K562 (cell line): ENCODE data around the gene TMC4. TPM values are rescaled to one million over a fixed set of nuclear protein-coding genes. Genes with fewer than 3 reads are reported as not detected.

Source experiments
- BDP1 ChIP-seq: IDR thresholded peaks from 3 replicates; pipeline ENCODE4 v1.6.1; 2011; ENCODE audit not compliant: insufficient read length, insufficient read depth
- CBFA2T2 ChIP-seq: fragments of 450-650 bp; conservative IDR thresholded peaks from 2 replicates; pipeline ENCODE4 v1.6.1; 2017; ENCODE audit warnings: mild to moderate bottlenecking
- GABPA ChIP-seq: fragments of 200-800 bp; sonication (Bioruptor generic); conservative IDR thresholded peaks from 2 replicates; pipeline ENCODE4 v1.6.1; 2016; ENCODE audit warnings: low read depth, missing genetic modification characterization, missing compliant biosample characterization
- KDM4B ChIP-seq, 2 experiments: fragments of 450-650 bp in 1 of 2; sonication (generic) in 1 of 2; IDR thresholded peaks; 2 replicates each; pipeline ENCODE4 v1.6.1; 2016 to 2017; ENCODE audit warnings: borderline replicate concordance in 2 of 2, antibody characterized with exemption in 1 of 2, low read depth in 1 of 2, mild to moderate bottlenecking in 1 of 2
- NFYB ChIP-seq: IDR thresholded peaks from 2 replicates; pipeline ENCODE4 v1.6.1; 2011; ENCODE audit warnings: mild to moderate bottlenecking, moderate library complexity; ENCODE audit not compliant: insufficient read length; ENCODE audit errors: extremely low read depth
- NRF1 ChIP-seq, 2 experiments: fragments of 450-650 bp; IDR thresholded peaks in 1 of 2; conservative IDR thresholded peaks in 1 of 2; 2 replicates each; pipeline ENCODE4 v1.6.1; 2014; ENCODE audit warnings: mild to moderate bottlenecking in 2 of 2
- SIN3A ChIP-seq, 2 experiments: fragments of 150-350 bp in 1 of 2; IDR thresholded peaks; 2 replicates each; pipeline ENCODE4 v1.6.1; 2011 to 2016; ENCODE audit warnings: borderline replicate concordance in 2 of 2, low read depth in 2 of 2, low read length in 2 of 2, mild to moderate bottlenecking in 2 of 2, moderate library complexity in 2 of 2; ENCODE audit not compliant: control insufficient read depth in 1 of 2
- TCF3 ChIP-seq: sonication (generic); formaldehyde crosslinking; IDR thresholded peaks from 2 replicates; pipeline ENCODE4 v1.4.0; 2020; ENCODE audit warnings: mild to moderate bottlenecking, missing genetic modification reagents
- YY1 ChIP-seq, 3 experiments: IDR thresholded peaks; 2 replicates each; pipeline ENCODE4 v1.6.1; 2011; ENCODE audit warnings: low read length in 2 of 3, mild to moderate bottlenecking in 2 of 3, moderate library complexity in 2 of 3, borderline replicate concordance in 1 of 3, control low read depth in 1 of 3, low read depth in 1 of 3; ENCODE audit not compliant: insufficient read depth in 3 of 3, insufficient replicate concordance in 2 of 3, control insufficient read depth in 1 of 3, insufficient read length in 1 of 3; ENCODE audit errors: extremely low read depth in 1 of 3
- ZNF41 ChIP-seq: fragments of 250-450 bp; sonication (Bioruptor Pico); conservative IDR thresholded peaks from 2 replicates; pipeline ENCODE4 v1.4.0; 2020; ENCODE audit warnings: mild to moderate bottlenecking
- polyA plus RNA-seq, 8 experiments: library from polyadenylated mRNA; depleted of rRNA in 4 of 8; stranded (reverse) in 5 of 8; unstranded in 3 of 8; fragments of >200 nt; fragmentation: Nextera tagmentation in 2 of 8; fragmentation: Illumina TruSeq in 1 of 8; extraction: Ambion mirVana in 2 of 8; extraction: Trizol in 1 of 8; gene quantifications; 2 replicates each; pipeline versions ENCODE4 v1.2.1 to v1.2.3, GENCODE V29; 2011 to 2014; ENCODE audit warnings: inconsistent platforms in 1 of 8, missing spikeins in 1 of 8
- total RNA-seq, 7 experiments: library from RNA; depleted of rRNA in 6 of 7; stranded (reverse); fragments of >200 nt in 6 of 7; fragmentation: Illumina TruSeq in 2 of 7; extraction: Trizol in 2 of 7; gene quantifications; 2 replicates each; pipeline versions ENCODE4 v1.2.1 to v1.2.3, GENCODE V29; 2011 to 2021; ENCODE audit warnings: low replicate concordance in 1 of 7
- TF ChIP-seq, protein P1 (sequence below): fragments of 250-450 bp; sonication (Bioruptor Pico); IDR thresholded peaks from 2 replicates; pipeline ENCODE4 v1.8.0; 2021; ENCODE audit warnings: moderate library complexity, mild to moderate bottlenecking, inconsistent platforms
- TF ChIP-seq, protein P2 (sequence below): fragments of 250-450 bp; sonication (Bioruptor Pico); IDR thresholded peaks from 2 replicates; pipeline ENCODE4 v1.4.0; 2020; ENCODE audit warnings: mild to moderate bottlenecking, moderate library complexity
- TF ChIP-seq, protein P3 (sequence below): fragments of 450-650 bp; IDR thresholded peaks from 2 replicates; pipeline ENCODE4 v1.6.1; 2017; ENCODE audit warnings: antibody characterized with exemption, mild to moderate bottlenecking
- TF ChIP-seq, protein P4 (sequence below): fragments of 450-650 bp; IDR thresholded peaks from 2 replicates; pipeline ENCODE4 v1.6.1; 2016

TMC4 gene
- total and polyA plus RNA-seq, 9 of the 15 experiments (the other 6 are each of a cell fraction or from before 2014, with no cell fraction given), result 0.12 to 0.79 (median 0.36) TPM; not detected in 2

DNA sequence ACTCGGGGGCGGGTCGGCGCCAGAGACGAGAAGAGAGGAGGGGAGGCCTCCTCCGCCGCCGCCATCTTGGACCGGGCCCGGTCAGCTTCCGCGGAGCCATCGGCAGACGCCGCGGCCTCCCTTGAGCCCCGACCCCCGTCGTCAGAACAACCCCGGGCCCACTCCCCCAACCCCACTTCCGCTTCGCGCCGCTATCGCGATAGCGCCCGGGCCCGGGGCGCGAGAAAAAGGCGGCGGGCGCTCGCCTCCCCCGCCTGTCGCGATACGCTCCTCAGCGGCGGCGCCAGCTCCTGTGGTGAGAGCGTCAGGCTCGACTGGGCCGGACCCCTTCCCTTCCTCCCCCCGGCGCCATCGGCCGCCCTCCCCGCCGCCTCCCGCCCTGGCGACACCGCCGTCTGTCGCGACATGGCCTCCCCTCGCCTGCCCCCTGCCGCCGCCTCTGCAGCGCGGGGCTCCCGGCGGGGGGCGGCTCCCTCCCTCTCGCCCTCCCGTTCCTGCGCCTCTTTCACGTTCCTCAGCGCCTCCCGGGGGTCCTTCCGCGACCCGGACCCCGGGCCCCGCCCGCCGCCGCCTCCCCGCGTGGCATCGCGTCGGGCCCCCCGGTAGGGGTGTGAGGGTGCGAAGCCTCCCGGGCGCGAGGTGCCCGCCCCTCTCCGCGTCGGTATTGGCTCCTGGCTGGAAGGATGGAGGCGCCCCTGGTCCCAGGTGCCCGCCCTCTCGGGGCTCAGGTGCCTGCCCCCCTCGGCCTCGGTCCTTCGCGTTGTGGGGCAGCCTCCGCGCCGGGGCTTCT lies 35.1 kb downstream of the TMC4 start, which contains the start of gene CNOT3 (continued):
- TF ChIP-seq, protein P1, sequence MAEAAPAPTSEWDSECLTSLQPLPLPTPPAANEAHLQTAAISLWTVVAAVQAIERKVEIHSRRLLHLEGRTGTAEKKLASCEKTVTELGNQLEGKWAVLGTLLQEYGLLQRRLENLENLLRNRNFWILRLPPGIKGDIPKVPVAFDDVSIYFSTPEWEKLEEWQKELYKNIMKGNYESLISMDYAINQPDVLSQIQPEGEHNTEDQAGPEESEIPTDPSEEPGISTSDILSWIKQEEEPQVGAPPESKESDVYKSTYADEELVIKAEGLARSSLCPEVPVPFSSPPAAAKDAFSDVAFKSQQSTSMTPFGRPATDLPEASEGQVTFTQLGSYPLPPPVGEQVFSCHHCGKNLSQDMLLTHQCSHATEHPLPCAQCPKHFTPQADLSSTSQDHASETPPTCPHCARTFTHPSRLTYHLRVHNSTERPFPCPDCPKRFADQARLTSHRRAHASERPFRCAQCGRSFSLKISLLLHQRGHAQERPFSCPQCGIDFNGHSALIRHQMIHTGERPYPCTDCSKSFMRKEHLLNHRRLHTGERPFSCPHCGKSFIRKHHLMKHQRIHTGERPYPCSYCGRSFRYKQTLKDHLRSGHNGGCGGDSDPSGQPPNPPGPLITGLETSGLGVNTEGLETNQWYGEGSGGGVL (CRISPR knock-in tag), result no peak
- TF ChIP-seq TCF3 (CRISPR knock-in tag), result no peak
- TF ChIP-seq NFYB, result no peak
- TF ChIP-seq, protein P2, sequence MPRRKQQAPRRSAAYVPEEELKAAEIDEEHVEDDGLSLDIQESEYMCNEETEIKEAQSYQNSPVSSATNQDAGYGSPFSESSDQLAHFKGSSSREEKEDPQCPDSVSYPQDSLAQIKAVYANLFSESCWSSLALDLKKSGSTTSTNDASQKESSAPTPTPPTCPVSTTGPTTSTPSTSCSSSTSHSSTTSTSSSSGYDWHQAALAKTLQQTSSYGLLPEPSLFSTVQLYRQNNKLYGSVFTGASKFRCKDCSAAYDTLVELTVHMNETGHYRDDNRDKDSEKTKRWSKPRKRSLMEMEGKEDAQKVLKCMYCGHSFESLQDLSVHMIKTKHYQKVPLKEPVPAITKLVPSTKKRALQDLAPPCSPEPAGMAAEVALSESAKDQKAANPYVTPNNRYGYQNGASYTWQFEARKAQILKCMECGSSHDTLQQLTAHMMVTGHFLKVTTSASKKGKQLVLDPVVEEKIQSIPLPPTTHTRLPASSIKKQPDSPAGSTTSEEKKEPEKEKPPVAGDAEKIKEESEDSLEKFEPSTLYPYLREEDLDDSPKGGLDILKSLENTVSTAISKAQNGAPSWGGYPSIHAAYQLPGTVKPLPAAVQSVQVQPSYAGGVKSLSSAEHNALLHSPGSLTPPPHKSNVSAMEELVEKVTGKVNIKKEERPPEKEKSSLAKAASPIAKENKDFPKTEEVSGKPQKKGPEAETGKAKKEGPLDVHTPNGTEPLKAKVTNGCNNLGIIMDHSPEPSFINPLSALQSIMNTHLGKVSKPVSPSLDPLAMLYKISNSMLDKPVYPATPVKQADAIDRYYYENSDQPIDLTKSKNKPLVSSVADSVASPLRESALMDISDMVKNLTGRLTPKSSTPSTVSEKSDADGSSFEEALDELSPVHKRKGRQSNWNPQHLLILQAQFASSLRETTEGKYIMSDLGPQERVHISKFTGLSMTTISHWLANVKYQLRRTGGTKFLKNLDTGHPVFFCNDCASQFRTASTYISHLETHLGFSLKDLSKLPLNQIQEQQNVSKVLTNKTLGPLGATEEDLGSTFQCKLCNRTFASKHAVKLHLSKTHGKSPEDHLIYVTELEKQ (CRISPR knock-in tag), result no peak
- TF ChIP-seq, protein P3, sequence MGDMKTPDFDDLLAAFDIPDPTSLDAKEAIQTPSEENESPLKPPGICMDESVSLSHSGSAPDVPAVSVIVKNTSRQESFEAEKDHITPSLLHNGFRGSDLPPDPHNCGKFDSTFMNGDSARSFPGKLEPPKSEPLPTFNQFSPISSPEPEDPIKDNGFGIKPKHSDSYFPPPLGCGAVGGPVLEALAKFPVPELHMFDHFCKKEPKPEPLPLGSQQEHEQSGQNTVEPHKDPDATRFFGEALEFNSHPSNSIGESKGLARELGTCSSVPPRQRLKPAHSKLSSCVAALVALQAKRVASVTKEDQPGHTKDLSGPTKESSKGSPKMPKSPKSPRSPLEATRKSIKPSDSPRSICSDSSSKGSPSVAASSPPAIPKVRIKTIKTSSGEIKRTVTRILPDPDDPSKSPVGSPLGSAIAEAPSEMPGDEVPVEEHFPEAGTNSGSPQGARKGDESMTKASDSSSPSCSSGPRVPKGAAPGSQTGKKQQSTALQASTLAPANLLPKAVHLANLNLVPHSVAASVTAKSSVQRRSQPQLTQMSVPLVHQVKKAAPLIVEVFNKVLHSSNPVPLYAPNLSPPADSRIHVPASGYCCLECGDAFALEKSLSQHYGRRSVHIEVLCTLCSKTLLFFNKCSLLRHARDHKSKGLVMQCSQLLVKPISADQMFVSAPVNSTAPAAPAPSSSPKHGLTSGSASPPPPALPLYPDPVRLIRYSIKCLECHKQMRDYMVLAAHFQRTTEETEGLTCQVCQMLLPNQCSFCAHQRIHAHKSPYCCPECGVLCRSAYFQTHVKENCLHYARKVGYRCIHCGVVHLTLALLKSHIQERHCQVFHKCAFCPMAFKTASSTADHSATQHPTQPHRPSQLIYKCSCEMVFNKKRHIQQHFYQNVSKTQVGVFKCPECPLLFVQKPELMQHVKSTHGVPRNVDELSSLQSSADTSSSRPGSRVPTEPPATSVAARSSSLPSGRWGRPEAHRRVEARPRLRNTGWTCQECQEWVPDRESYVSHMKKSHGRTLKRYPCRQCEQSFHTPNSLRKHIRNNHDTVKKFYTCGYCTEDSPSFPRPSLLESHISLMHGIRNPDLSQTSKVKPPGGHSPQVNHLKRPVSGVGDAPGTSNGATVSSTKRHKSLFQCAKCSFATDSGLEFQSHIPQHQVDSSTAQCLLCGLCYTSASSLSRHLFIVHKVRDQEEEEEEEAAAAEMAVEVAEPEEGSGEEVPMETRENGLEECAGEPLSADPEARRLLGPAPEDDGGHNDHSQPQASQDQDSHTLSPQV, result no peak
- TF ChIP-seq, protein P4, sequence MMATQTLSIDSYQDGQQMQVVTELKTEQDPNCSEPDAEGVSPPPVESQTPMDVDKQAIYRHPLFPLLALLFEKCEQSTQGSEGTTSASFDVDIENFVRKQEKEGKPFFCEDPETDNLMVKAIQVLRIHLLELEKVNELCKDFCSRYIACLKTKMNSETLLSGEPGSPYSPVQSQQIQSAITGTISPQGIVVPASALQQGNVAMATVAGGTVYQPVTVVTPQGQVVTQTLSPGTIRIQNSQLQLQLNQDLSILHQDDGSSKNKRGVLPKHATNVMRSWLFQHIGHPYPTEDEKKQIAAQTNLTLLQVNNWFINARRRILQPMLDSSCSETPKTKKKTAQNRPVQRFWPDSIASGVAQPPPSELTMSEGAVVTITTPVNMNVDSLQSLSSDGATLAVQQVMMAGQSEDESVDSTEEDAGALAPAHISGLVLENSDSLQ, result no peak
- TF ChIP-seq KDM4B (IDR thresholded peaks at IDR 0.05; ENCODE audit: borderline replicate concordance in 2 of 2, low read depth in 1 of 2), result peak in 1 of 2 experiments; percentile 88; a peak in 1 of 4 replicates
- peak; percentile 11; the same call in 1 of the 2 replicates for TF ChIP-seq GABPA (tag)
- TF ChIP-seq CBFA2T2, result no peak
- TF ChIP-seq YY1 (IDR thresholded peaks at IDR 0.05; ENCODE audit: borderline replicate concordance in 1 of 3, control insufficient read depth in 1 of 3, extremely low read depth in 1 of 3, insufficient read depth in 3 of 3, insufficient read length in 1 of 3, insufficient replicate concordance in 2 of 3, low read depth in 1 of 3, low read length in 2 of 3), result peak; percentile 90 to 98 (median 96)
- TF ChIP-seq ZNF41, result no peak
- no peak for TF ChIP-seq NRF1 (conservative IDR thresholded peaks at IDR 0.05 in 1 of 2, IDR thresholded peaks at IDR 0.05 in 1 of 2)
- no peak for TF ChIP-seq BDP1
- TF ChIP-seq SIN3A (IDR thresholded peaks at IDR 0.05; ENCODE audit: borderline replicate concordance in 2 of 2, control insufficient read depth in 1 of 2, low read depth in 2 of 2, low read length in 2 of 2), result peak in 1 of 2 experiments; percentile 1; a peak in 1 of 4 replicates
